NCI-H146 treated with DMSO at 0.1 percent for 48 hours (cell line): ENCODE data around the gene MTUS2.

ENCODE experiments used
- DNase-seq: peaks from one replicate; lab custom pipeline; 2025; ENCODE audit not compliant: unreplicated experiment; lab: John Stamatoyannopoulos, UW

The MTUS2 gene

DNA sequence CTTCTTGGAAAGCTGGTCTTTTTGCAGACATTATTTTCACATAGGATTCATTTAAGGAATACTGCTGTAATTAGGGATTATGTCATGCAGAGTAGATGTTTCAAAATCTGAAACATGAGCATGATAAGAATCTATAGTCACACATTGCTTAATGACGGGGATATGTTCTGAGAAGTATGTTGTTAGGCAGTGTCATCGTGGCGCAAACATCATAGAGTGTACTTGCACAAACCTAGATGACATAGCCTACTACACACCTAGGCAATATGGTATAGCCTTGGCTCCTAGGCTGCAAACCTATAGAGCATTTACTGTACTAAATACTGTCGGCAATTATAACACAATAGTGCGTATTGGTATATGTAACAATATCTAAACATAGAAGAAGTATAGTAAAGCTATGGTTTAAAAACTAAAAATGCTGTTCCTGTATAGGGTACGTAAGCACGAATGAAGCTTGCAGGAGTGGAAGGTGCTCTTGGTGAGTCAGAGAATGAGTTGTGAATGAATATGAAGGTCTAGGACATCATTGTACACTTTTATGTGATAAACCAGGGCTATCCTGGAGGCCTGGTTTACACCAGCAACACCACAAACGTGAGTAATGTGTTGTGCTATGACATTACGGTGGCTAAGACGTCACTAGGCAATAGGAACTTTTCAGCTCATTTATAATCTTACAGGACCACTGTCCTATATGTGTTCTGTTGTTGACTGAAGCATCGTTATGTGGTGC is 283.1 kb downstream of the MTUS2 start:
- no peak for DNase-seq

DNA sequence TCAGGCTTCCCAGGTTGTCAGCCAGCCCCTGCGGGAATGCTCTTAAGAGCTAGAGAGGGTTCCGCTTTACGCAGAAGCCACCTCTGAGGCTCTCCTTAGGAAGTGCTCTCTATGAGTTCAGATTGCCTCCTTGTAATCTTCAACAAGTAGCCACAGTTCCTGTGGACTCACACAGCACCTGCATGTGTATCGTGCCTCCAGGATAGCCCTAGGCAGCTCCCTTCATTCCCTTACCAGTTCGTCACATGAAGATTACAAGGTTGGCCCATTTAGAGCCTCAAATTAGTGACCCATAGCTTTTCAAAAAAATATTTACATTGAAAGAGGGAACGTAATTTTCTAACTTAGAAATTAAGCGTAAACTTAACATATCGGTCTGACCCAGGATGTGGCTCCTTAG is 284.3 kb downstream of the MTUS2 start:
- DNase-seq: no peak

DNA sequence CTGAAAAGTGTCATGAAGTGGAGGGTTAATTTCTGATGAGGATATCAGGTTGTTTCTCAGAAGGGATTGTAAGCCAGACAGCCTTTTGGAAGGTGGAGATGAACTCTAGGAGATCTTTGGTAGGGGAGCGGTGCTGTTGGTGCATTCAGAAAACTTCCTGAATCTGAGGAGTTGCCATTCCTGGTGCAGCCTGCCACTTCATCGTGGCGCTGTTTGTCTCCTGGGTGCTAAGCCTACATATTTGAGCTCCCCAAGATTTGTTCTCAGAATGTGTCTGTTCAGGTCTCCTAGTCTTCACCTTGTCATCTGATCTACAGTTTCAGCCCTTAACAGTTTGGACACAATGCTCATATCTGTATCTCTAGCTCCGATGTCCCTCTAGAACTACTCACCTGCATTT is 285.6 kb downstream of the MTUS2 start:
- no peak for DNase-seq

DNA sequence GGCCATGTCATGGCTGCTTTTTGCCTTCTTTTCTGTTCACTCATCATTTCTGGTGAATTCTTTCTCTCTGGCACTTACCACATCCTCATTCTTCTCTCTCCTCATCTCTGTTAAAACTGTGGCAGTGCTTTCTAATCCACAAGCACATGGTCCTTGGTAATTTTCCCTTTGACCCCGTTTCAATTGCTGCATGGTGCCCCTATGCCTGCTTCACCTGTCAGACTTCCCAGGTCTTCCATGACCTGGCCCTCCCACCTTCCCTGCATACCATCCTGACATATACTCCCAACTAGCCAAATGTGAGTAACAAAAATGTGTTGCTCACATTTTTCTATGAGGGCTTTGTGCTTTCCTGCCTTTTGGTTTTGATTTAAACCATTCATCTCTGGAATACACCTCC is 286.5 kb downstream of the MTUS2 start:
- no peak for DNase-seq

DNA sequence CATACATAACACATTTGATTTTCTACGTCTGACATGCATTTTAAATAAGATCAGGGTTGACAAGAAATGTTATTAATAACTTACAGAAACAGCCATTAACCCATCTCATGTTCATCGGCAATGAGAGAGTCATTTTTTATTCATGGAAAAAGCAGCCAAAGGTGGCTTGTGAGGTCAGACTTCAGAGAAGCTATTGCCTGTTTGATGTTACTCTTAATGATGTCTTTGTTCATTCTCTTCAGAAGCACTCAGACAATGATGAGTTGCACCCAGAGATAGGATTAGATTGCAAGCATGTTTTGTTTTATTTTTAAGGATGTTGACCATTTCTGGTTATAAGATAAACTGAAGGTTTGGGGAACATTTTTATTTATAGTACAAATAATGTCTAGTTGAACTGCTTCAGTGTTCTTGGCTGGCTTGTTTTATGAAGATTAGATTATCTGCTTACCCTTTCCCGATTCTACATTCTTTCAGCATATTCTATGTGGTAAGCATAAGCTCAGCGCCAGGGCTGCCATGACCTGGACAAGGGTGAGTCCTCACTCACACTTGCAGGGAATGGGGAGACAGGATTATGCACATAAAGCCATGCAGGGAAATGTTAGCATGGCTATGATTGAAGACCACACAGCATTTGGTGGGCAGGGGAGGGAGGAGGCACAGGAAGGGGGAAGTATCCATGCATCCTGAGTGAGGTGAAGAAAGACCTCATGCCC is 288.1 kb downstream of the MTUS2 start:
- DNase-seq: no peak

DNA sequence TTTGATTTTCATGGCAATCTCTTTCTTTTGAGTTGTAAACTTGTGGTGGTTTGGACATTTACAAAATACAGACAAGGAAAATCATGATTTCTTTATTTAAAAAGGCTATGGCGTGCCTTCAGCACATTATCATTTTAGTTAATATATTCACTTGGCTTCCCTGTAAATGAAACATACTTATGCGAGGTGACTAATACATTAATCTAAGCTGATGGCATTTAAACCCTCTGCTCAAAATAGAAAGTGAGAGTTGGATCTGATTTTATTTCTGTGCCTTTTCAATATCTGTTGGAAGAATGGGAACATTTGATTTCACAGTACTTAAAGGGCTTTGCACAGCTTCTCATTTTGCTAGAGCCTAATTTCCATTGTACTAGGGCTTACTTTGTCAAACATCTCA is 289.8 kb downstream of the MTUS2 start:
- no peak for DNase-seq

DNA sequence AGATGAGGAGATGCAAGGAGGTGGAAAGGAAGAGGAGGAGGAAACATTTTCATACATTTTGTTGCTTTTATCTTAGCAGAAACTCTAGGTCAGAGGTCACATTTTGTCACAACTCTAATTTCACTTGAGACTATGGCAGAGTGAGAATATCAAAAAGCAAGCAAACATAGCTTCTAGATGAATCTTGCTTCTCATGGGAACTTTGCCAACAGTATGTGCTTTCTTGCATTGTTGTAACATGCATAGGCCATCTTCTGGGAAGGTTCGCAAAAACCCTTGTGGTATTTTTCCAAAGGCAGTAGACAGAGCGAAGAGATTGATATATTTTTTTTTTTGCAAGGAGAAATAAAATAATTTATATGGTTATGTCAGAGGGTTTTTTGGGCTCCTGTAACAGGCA is 291.3 kb downstream of the MTUS2 start:
- no peak for DNase-seq

DNA sequence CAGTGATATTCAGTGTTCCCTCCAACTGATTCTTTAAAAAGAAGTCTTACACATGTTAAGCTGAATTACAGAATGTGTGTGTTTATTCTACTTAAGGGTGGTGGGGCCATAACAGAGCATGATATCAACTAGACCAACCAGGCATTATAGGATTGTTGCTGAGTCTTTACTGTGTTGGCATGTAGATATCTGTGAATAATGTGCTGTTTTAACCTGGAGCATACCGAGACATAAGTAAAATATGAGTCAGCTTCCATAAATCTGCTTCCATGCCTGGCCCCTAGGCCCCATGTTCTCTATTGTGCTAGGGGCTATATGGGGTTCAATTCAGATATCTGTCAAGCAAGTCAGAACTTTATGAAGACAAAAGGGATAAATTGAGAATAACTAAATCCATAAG is 295.7 kb downstream of the MTUS2 start:
- DNase-seq: no peak

DNA sequence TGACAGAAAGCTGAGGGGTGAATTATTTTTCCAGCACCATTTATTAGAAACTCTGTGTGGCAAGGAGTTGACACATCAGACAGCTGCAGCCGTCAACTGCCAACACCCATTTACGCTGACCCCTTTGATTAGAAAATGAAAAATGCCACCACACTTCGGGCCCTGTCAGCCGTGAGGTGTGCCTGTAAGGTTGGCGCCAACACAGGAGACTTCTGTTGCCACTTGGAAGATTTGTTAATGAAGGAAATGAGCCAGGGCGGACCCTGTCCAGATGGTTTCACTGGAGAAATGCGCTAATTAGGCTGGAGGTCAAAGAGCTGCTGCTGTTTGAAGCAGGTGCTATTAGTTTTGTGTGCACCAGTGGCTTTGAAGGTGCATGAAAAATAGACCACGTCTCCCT is 297.5 kb downstream of the MTUS2 start:
- no peak for DNase-seq

DNA sequence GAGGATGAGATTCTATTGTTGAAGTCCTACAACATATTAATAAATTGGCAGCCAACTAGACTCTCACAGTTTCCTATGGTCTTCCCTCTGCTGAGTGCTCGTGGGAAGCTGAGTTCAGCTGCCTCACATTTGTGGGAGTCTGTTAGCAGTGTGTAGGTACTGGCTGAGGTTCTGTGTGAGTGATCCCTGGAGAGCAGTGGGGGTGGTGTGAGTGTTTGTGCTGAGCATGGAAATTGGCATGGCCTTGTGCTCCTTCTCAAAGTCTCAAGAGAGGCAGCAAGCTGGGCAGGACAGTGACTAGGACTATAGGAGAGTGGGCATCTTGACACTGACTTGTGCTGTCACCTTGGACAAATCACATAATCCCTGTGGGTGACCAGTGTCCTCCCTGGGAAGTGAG is 298.3 kb downstream of the MTUS2 start:
- no peak for DNase-seq

DNA sequence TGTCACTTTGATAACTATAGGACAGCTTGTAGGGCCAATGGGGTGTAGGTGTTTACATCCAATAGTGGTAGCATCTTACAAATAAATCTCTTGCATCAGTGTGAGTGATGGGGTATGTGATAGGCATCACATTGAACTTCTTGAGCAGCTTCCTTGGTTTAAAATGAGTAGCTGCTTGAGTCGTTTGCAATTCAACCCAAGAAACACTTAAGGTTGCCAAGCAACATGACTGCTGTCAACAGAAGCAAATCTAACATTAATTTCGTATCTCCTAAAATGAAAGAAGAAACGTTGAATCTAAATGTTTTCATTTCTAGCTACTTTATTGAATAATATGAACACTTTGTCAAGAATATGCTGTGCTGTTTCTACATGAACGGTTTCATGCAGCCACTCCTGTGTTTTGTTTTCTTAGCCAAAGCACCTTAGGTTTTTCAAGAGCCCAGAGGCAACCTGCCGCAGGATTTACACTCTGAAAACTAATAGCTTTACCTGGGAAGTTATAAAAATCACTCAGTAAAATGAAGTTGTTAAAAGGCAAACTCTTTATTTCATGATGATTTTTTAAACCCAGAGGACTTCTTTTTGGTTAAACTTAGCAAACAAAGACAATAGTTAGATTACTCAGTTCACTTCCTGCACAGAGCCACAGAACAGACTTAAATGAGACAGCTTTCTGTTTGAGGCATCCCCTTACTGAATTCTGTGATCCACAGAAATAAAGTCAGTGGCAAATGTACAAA is 305.2 kb downstream of the MTUS2 start:
- no peak for DNase-seq

DNA sequence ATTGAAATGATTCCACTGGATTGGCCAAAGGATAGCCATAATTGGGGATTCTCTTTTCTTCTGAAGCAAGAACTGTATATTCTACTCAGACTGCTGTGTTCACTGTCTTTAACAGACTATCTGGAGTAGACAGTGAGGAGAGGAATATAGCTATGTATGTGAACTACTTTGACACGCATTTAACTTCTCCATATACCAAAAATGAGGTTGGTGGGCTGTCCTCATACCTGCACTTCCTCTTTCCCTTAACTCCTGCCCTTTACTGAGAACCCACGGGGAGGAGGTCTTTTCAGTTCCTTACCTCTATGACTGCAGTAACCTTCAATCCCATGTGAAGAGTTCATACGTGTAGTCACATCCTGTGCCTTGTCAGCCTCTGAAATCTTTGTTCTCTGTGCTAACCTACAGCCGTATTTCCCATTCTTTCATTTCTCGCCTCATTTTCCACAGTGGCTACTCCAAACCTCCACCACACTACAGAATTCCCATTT is 305.8 kb downstream of the MTUS2 start:
- no peak for DNase-seq

DNA sequence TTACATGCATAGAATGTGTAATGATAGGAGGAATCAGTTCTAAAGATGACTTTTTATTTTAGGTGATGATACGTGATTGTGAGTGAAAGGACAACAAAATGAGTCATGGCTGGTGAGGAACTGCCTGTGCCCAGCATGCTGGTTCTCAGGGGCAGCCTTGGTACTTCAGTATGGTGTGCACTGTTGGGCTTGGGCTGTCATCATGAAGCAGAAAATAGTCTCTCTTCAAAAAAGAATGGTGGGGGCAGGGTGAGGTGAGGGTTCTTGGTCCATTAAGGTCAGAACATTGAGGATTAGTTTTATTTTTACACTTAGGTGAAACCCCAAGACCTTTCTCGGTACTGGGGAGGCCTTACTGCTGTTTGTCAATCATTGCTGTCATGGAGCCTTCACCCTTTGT is 309.5 kb downstream of the MTUS2 start:
- DNase-seq: no peak

DNA sequence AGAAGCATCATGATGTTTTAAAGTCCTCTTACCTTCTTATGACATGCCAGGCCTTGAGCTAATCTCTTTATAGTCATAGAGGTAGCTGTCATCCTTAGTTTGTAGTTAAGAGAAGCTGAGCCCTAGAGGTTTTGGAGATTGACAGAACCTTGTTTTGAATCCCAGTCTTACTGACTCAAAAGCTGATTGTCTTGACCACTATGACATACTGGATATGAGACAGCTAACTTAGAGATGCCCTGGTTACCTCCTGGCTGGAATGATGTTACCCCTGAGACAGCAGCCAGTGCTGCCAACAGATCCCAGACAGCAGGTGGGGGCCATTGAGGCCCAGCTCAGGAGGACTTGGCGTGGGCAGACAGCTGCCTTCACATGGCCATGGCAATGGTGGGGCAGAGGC is 311.0 kb downstream of the MTUS2 start:
- DNase-seq: no peak

DNA sequence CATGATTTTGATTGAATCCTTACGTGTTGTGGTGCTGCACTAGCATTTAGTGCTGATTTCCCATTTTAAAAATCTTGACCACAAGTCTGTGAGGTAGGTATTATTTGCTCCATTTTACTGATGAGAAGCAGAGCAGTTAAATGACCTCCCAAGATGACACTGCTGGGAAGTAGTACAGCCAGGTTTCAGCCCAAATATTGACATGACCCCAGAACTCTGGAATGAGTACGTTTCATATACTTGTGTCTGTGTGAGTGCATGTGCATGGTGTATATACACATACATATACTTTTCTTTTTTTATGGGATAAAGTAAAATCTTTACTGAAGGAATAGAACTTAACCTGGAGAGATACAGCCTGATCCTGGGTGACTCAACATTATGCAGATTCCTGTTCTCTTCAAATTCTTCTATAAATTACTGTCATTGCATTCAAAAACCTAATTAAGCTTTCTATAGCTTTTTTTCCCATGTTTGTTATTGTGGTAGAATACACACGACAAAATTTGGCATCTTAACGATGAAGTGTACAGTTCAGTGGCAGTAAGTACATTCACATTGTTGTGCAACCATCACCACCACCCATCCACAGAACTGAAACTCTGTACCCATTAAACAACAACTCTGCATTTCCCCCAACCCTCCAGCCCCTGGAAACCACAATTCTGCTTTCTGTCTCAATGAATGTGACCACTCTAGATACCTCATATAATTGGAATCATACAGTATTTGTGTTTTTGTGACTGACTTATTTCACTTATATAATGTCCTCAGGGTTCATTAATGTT is 311.9 kb downstream of the MTUS2 start:
- DNase-seq: no peak

DNA sequence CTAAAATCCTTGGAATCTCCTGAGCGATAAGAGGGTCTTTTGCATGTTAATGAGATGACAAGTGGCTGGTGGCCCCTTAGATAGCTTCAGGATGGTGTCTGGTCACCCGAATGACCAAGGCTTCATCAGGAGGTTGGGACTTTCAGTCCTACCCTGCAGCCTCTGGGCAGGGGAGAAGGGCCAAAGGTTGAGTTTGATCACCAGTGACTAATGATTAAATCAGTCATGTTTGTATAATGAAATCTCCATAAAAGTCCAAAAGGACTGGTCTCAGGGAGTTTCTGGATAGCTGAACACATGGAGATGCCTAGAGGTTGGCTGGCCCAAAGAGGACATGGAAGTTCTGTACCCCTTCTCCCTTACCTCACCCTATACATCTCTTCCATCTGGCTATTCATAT is 316.2 kb downstream of the MTUS2 start:
- DNase-seq: no peak

DNA sequence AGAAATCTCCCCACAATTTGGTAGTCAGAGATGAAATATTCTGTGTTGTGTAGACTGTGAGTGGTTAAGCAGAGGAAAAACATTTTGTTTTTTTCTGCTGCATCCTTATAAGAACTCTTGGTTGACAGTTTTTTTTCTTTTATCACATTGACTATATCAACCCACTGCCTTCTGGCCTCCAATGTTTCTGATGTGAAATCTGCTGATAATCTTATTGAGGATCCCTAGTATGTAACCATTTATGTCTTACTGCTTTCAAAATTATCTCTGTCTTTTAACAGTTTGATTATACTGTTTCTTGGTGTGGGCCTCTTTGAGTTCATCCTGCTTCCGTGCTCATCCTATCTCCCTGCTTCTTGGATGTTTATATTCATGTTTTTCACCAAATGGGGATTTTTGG is 316.9 kb downstream of the MTUS2 start:
- no peak for DNase-seq

DNA sequence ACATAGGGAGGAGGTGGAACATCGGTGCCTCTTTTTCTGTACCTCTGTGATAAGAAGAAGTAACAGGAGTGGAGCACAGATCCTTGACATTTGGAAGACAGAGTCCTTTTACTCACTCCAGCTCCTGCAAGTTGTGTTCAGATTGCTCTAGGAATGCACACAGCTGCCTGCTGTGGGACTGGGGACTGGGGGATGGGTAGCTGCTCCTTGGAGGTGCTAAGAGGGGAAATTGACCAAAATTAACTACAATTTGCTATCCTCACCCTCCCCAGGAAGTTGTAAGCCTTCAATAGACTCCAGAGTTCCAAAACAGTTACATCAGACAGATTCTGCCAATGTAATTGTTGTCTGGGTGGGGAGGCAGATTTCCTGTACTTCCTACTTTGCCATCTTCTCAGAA is 317.9 kb downstream of the MTUS2 start:
- DNase-seq: no peak

DNA sequence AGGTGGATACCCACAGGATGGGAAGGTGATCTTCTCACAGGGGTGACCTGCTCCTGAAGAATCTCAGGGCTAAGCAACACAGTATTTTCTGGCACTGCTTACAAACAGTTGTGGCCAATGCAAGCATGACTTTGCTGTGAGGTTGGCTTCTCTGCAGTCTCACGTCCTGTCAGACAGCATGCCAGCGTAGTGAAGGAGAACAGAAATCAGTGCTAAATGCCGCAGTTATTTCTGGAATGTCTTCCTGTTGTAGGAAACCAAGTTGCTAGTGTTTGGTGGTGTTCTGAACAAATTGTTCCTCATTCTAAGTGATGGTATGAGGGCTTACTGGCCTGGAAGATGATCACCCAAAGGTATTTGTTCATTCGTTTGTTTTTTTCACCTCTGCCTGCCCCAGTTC is 320.1 kb downstream of the MTUS2 start:
- no peak for DNase-seq

DNA sequence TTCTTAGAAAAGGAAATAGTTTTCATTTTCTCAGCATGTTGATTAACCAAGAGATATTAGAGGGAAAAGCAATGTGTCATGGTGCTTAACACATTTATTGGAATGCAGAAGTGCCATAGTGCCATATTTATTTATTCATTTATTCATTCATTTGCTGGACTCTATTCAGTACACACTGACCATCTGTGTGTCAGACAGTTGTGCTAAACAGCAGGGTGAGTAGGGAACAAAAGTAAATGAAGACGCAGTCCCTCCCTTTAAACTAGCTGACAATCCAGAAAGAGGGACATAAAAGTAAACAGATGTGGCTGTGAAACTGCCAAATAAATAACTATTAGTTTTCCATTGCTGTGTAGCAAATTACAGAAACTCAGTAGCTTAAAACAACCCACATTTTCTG is 323.7 kb downstream of the MTUS2 start:
- no peak for DNase-seq

DNA sequence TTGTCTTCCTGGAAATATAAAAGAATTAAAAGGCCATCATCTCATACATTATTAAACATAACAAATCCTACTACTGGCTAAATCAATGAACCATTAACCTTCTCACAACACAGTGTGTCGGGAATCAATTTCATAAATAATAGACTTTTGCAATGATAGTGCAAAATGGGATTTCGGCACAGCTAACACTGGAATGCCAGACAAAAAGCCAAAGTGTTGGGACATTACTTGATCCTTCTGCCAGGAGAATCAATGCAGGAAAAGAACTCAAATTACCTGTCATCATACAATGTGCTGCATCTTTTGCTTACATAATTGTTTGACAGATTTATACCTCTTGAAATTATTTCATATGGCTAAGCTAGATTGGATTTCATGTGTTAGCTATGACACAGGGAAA is 334.3 kb downstream of the MTUS2 start:
- DNase-seq: no peak
